ENCODE data around the gene THRB.

THRB gene

GRCh38 chr3:24232784-24233183 is 261.9 kb downstream of the THRB start:
- no peak overlapping the region for H3K4me3 ChIP-seq (ENCODE audit: low read depth, low read length)
- no peak for TF ChIP-seq MYC (IDR thresholded peaks at IDR 0.05; ENCODE audit: low read depth, low read length)
- no peak for TF ChIP-seq MAX (IDR thresholded peaks at IDR 0.05; ENCODE audit: low read depth, low read length)
- no peak for TF ChIP-seq CTCF (IDR thresholded peaks at IDR 0.05; ENCODE audit: low read depth, low read length)
- no peak for TF ChIP-seq POLR2A (IDR thresholded peaks at IDR 0.05; ENCODE audit: extremely low read depth, insufficient read length)
- DNase-seq (ENCODE audit: low read depth) = no peak

GRCh38 chr3:24229468-24230221 is 265.0 kb downstream of the THRB start:
- H3K4me3 ChIP-seq (ENCODE audit: low read depth, low read length) = no peak overlapping the region
- no peak for DNase-seq (ENCODE audit: low read depth)
- TF ChIP-seq POLR2A (IDR thresholded peaks at IDR 0.05; ENCODE audit: extremely low read depth, insufficient read length) (no peak), CTCF (IDR thresholded peaks at IDR 0.05; ENCODE audit: low read depth, low read length) (no peak), MYC (IDR thresholded peaks at IDR 0.05; ENCODE audit: low read depth, low read length) (no peak), MAX (IDR thresholded peaks at IDR 0.05; ENCODE audit: low read depth, low read length) (no peak)

- DNase-seq (ENCODE audit: low read depth) = no peak
- no peak overlapping the region for H3K4me3 ChIP-seq (ENCODE audit: low read depth, low read length)
- TF ChIP-seq MYC (IDR thresholded peaks at IDR 0.05; ENCODE audit: low read depth, low read length) (no peak), POLR2A (IDR thresholded peaks at IDR 0.05; ENCODE audit: extremely low read depth, insufficient read length) (no peak), MAX (IDR thresholded peaks at IDR 0.05; ENCODE audit: low read depth, low read length) (no peak), CTCF (IDR thresholded peaks at IDR 0.05; ENCODE audit: low read depth, low read length) (no peak)
These were observed 267.0 kb downstream of the THRB start for GRCh38 chr3:24227635-24228034.

GRCh38 chr3:24226397-24226796 is 268.3 kb downstream of the THRB start:
- no peak for DNase-seq (ENCODE audit: low read depth)
- no peak overlapping the region for H3K4me3 ChIP-seq (ENCODE audit: low read depth, low read length)
- TF ChIP-seq MAX (IDR thresholded peaks at IDR 0.05; ENCODE audit: low read depth, low read length) (no peak), CTCF (IDR thresholded peaks at IDR 0.05; ENCODE audit: low read depth, low read length) (no peak), MYC (IDR thresholded peaks at IDR 0.05; ENCODE audit: low read depth, low read length) (no peak), POLR2A (IDR thresholded peaks at IDR 0.05; ENCODE audit: extremely low read depth, insufficient read length) (no peak)

- TF ChIP-seq POLR2A (IDR thresholded peaks at IDR 0.05; ENCODE audit: extremely low read depth, insufficient read length) = no peak
- TF ChIP-seq CTCF (IDR thresholded peaks at IDR 0.05; ENCODE audit: low read depth, low read length) = no peak
- TF ChIP-seq MYC (IDR thresholded peaks at IDR 0.05; ENCODE audit: low read depth, low read length) = no peak
- no peak for TF ChIP-seq MAX (IDR thresholded peaks at IDR 0.05; ENCODE audit: low read depth, low read length)
- no peak overlapping the region for H3K4me3 ChIP-seq (ENCODE audit: low read depth, low read length)
- DNase-seq (ENCODE audit: low read depth) = no peak
These were observed 269.2 kb downstream of the THRB start for GRCh38 chr3:24225385-24225950.
